HepG2 (cell line): ENCODE data around the gene UBE3B. TPM values are rescaled to one million over a fixed set of nuclear protein-coding genes. Genes with fewer than 3 reads are reported as not detected.

ENCODE experiments used
- ATAC-seq: fragments of 200-7000 bp; cut with Tn5 transposase; 3 replicates; pipeline ENCODE4 v1.9.1; 2020; ENCODE audit warnings: mild to moderate bottlenecking, moderate library complexity
- BruUV-seq: library from RNA; stranded (reverse); fragments of 400-500 nt; replicated peaks from 2 replicates; lab custom pipeline; 2021; lab: Mats Ljungman, UMichigan
- CTCF ChIA-PET: fragments of 300-600 bp; formaldehyde crosslinking; extraction: SDS; loops from one replicate; lab custom pipeline; 2021; ENCODE audit warnings: low total read pairs, inconsistent platforms, low intra/inter-chr PET ratio; lab: Yijun Ruan, JAX
- POLR2A ChIA-PET: fragments of 350-600 bp; sonication (Branson Sonifier 250); formaldehyde crosslinking; loops from one replicate; lab custom pipeline; 2020; ENCODE audit warnings: antibody characterized with exemption, inconsistent platforms; lab: Yijun Ruan, JAX
- DNase-seq: peaks from one replicate; pipeline ENCODE4 v3.0.0-alpha.2; 2015; ENCODE audit warnings: low spot score
- FAIRE-seq: peaks from 3 replicates; lab custom pipeline; 2011; peaks lifted over from hg19 to GRCh38; lab: Jason Lieb, UNC
- H2AFZ ChIP-seq: one replicate; pipeline ENCODE4 v1.6.1; 2011; ENCODE audit warnings: low read length, inconsistent platforms
- H3K27ac ChIP-seq: fragments of 300-600 bp; 3 replicates; pipeline ENCODE4 v1.8.0; 2011; ENCODE audit warnings: mixed run types, mild to moderate bottlenecking, mixed read lengths, low read length, inconsistent platforms; ENCODE audit not compliant: insufficient read depth; ENCODE audit errors: extremely low read length
- H3K27me3 ChIP-seq, 2 experiments: fragments of 200-600 bp in 1 of 2; 2 replicates in 1 of 2; 3 replicates in 1 of 2; pipeline versions ENCODE4 v1.6.0 to v1.8.0; 2011; ENCODE audit warnings: low read length in 2 of 2, mild to moderate bottlenecking in 2 of 2, moderate library complexity in 2 of 2, inconsistent platforms in 1 of 2; ENCODE audit not compliant: insufficient read depth in 2 of 2, control insufficient read depth in 1 of 2
- H3K36me3 ChIP-seq, 2 experiments: fragments of 200-600 bp in 1 of 2; replicated peaks in 1 of 2; 2 replicates in 1 of 2; 3 replicates in 1 of 2; pipeline versions ENCODE4 v1.5.1 to v1.8.0; 2011; ENCODE audit warnings: low read length in 2 of 2, inconsistent platforms in 1 of 2; ENCODE audit not compliant: insufficient read depth in 2 of 2, control insufficient read depth in 1 of 2
- H3K4me1 ChIP-seq: 2 replicates; pipeline ENCODE4 v1.5.1; 2012; ENCODE audit warnings: low read length, inconsistent platforms; ENCODE audit not compliant: insufficient read depth
- H3K4me2 ChIP-seq: 2 replicates; pipeline ENCODE4 v1.6.0; 2011; ENCODE audit warnings: low read depth, low read length, inconsistent platforms
- H3K4me3 ChIP-seq, 3 experiments: fragments of 200-600 bp in 1 of 3; sonication (generic), shearing (Covaris generic) in 1 of 3; replicated peaks in 1 of 3; 2 replicates each; pipeline ENCODE4 v1.5.1; 2011 to 2016; ENCODE audit warnings: low read length in 3 of 3, inconsistent platforms in 2 of 3, low read depth in 2 of 3, mild to moderate bottlenecking in 2 of 3, control low read depth in 1 of 3, mixed read lengths in 1 of 3; ENCODE audit not compliant: insufficient read depth in 1 of 3
- H3K79me2 ChIP-seq: one replicate; pipeline ENCODE4 v1.6.1; 2011; ENCODE audit warnings: low read length, inconsistent platforms; ENCODE audit not compliant: insufficient read depth
- H3K9ac ChIP-seq: 2 replicates; pipeline ENCODE4 v1.6.0; 2011; ENCODE audit warnings: mild to moderate bottlenecking, low read depth, low read length, inconsistent platforms; ENCODE audit not compliant: insufficient read depth
- H3K9me3 ChIP-seq: 2 replicates; pipeline ENCODE4 v1.5.1; 2012; ENCODE audit warnings: mild to moderate bottlenecking, low read length
- H4K20me1 ChIP-seq: 2 replicates; pipeline ENCODE4 v1.6.0; 2011; ENCODE audit warnings: inconsistent platforms, mild to moderate bottlenecking, low read length, moderate library complexity; ENCODE audit not compliant: insufficient read depth
- FOXC1 ChIP-seq: sonication (generic); formaldehyde crosslinking; IDR thresholded peaks from 2 replicates; pipeline ENCODE4 v1.8.0; 2022; ENCODE audit warnings: mild to moderate bottlenecking, missing genetic modification reagents, borderline replicate concordance
- NFATC3 ChIP-seq: sonication (generic); formaldehyde crosslinking; IDR thresholded peaks from 2 replicates; pipeline ENCODE4 v1.5.1; 2020; ENCODE audit warnings: mild to moderate bottlenecking, missing genetic modification reagents
- NFKB2 ChIP-seq: sonication (generic); formaldehyde crosslinking; IDR thresholded peaks from 2 replicates; pipeline ENCODE4 v1.4.0; 2020; ENCODE audit warnings: missing genetic modification reagents, borderline replicate concordance
- SOX13 ChIP-seq, 3 experiments: fragments of 450-650 bp in 1 of 3; sonication (generic) in 1 of 3; formaldehyde crosslinking in 1 of 3; IDR thresholded peaks in 2 of 3; conservative IDR thresholded peaks in 1 of 3; 2 replicates each; pipeline versions ENCODE4 v1.5.0 to v1.6.1; 2016 to 2020; ENCODE audit warnings: antibody characterized with exemption in 1 of 3, mild to moderate bottlenecking in 1 of 3, missing compliant biosample characterization in 1 of 3, missing genetic modification reagents in 1 of 3, moderate library complexity in 1 of 3
- TIGD3 ChIP-seq: sonication (generic); formaldehyde crosslinking; IDR thresholded peaks from 2 replicates; pipeline ENCODE4 v1.5.1; 2020; ENCODE audit warnings: mild to moderate bottlenecking, missing genetic modification reagents, borderline replicate concordance
- ZNF563 ChIP-seq: sonication (generic); formaldehyde crosslinking; IDR thresholded peaks from 2 replicates; pipeline ENCODE4 v1.8.0; 2022; ENCODE audit warnings: mild to moderate bottlenecking, moderate library complexity, missing genetic modification reagents
- WGBS: methylation state at CpG from one replicate; pipeline ENCODE4 v1.1.6; 2017; ENCODE audit warnings: low lambda C conversion rate; 5-methylcytosine and 5-hydroxymethylcytosine counted together
- in situ Hi-C: cut with HindIII; loops from 2 replicates; pipeline ENCODE4 v1.10.0; 2017; ENCODE audit warnings: low pct_unique_long_range_greater_than_20kb; ENCODE audit not compliant: extremely low pct_ligation_motif_present
- intact Hi-C: fragments of 100-400 bp; cut with micrococcal nuclease; formaldehyde crosslinking; loops from one replicate; pipeline ENCODE4 v1.10.0; 2022; ENCODE audit not compliant: unreplicated experiment
- polyA plus RNA-seq, 8 experiments: library from polyadenylated mRNA; depleted of rRNA in 3 of 8; stranded (reverse) in 7 of 8; unstranded in 1 of 8; fragments of >200 nt; fragmentation: Illumina TruSeq in 4 of 8; extraction: Trizol in 4 of 8; gene quantifications; 2 replicates each; pipeline versions ENCODE4 v1.2.1 to v1.2.3, GENCODE V29; 2011 to 2016; ENCODE audit warnings: low read depth in 4 of 8, missing spikeins in 1 of 8, mixed read lengths in 1 of 8; ENCODE audit not compliant: insufficient read depth in 1 of 8
- total RNA-seq, 5 experiments: library from RNA; depleted of rRNA; stranded (reverse); fragments of >200 nt; fragmentation: Illumina TruSeq; extraction: Trizol; gene quantifications; 2 replicates each; pipeline ENCODE4 v1.2.3, GENCODE V29; 2016; ENCODE audit warnings: low read depth in 1 of 5

Gene UBE3B
- total and polyA plus RNA-seq, 2 of the 13 experiments (the other 11 are each of a cell fraction or from before 2014, with no cell fraction given) = 22.7 to 25.3 TPM

- DNase-seq (no peak), ATAC-seq (no peak), FAIRE-seq (no peak)
- Histone ChIP-seq H3K79me2 (peaks cover 10% of the 10 kb centered on the region), H3K9me3 (no peaks in the 10 kb centered on the region), H3K27me3 (no peaks in the 10 kb centered on the region), H3K4me1 (peaks cover 40% of the 10 kb centered on the region), H3K27ac (no peak overlapping the region), H3K36me3 (peaks cover 19 to 71% of the 10 kb centered on the region in 2 experiments), H3K4me3 (no peak overlapping the region), H3K9ac (no peak overlapping the region), H2AFZ (no peak overlapping the region), H4K20me1 (no peaks in the 10 kb centered on the region), H3K4me2 (no peak overlapping the region)
- in situ Hi-C loops = no loop called here
- ChIA-PET CTCF (no interaction called here), POLR2A (no interaction called here)
- intact Hi-C loops = no loop called here
- TF ChIP-seq ZNF563 (CRISPR knock-in tag) (no peak), TIGD3 (CRISPR knock-in tag) (no peak), SOX13 (IDR thresholded peaks at IDR 0.05) (no peak), SOX13 (CRISPR knock-in tag; conservative IDR thresholded peaks at IDR 0.05 in 1 of 2, IDR thresholded peaks at IDR 0.05 in 1 of 2) (no peak), NFKB2 (CRISPR knock-in tag) (no peak), FOXC1 (CRISPR knock-in tag) (no peak), NFATC3 (CRISPR knock-in tag) (no peak)
- no TSS peak for BruUV-seq
- WGBS = 96% methylated on average over 8 of the region's 8 CpGs
These were observed 102.8 kb downstream of the UBE3B start for GRCh38 chr12:109580272-109580671.
